Left renal pelvis (tissue), 4 donors: Measurements from ENCODE around the gene FAM241B. TPM values are rescaled to one million over a fixed set of nuclear protein-coding genes. Genes with fewer than 3 reads are reported as not detected.

Experiments
- DNase-seq, 4 donors: peaks; one replicate each; pipeline ENCODE4 v3.0.0-alpha.2; 2013; ENCODE audit warnings: low read depth in 4 of 4, low spot score in 3 of 4
- polyA plus RNA-seq, 4 donors: library from polyadenylated mRNA; unstranded; fragments of 120-200 nt; gene quantifications; one replicate each; pipeline ENCODE4 v1.2.1, GENCODE V29; 2013; ENCODE audit not compliant: insufficient read length in 4 of 4

Gene FAM241B
- polyA plus RNA-seq, 4 donors = 2.7 to 10.9 (median 10.0) TPM

DNA sequence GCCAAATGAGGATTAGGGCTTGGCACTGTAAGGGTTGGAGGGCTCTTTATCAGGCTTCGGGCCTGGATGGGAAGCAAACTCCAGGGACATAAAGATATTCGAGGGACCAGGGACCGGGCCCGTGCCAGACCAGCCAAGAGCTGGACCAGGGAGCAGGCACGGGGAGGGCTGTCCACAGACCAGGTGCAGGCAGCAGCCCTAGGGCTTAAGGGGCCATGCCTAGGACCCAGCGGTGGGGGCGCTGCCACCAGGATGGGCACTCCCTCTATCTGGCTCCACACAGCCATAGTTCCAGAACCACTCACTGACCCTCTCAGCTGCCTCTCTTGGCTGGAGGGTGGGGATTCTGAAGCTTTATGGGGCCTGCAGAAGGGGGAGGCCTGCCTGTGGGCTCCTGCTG, 32.9 kb downstream of the FAM241B start:
- no peak for DNase-seq

GRCh38 chr10:69663369-69663947, 33.4 kb downstream of the FAM241B start:
- DNase-seq = no peak

GRCh38 chr10:69665474-69666320, 35.6 kb downstream of the FAM241B start:
- DNase-seq = no peak

- no peak for DNase-seq
Measured at GRCh38 chr10:69666756-69667155, 36.7 kb downstream of the FAM241B start.

DNA sequence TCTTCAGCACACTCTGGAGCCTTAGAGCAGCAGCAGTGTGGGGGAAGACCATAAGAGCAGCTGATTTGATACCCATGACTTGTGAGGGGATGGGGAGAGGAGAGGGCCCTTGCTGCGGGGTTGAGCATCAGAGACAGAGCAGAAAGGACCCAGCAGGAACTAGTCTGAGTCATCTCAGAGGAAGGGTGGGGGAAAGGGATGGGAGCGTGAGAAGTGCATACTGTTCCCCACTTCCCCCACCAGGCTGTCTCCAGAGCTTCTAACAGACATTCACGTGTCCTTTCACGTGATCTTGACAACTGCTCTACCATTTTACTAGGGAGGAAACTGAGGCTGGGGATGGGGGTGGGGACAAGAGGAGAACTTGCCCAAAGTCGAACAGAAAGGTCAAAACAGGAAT, 38.7 kb downstream of the FAM241B start:
- DNase-seq = no peak

DNA sequence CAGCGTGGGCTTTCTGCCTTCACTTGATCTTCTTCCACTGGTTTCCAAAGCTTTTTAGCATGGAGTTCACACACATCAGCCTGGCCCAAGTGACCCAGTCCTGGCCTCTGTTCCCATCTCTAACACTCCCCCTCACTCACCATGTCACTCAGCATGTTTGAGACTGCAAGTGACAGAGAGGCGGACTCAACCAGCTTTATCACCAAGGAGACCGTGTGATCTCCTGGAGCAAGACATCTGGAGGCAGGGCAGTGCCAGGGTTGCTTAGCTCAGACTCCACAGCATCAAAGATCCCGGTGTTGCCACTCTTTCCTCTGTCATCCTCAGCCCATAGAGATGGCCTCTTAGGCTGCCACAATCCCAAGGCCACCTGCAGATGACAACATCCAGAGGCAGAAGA, 39.4 kb downstream of the FAM241B start:
- no peak for DNase-seq

- no peak for DNase-seq
Measured at GRCh38 chr10:69673521-69673920, 43.5 kb downstream of the FAM241B start.

- DNase-seq = no peak
Measured at GRCh38 chr10:69674786-69675185, 44.7 kb downstream of the FAM241B start.

- DNase-seq = no peak
Measured at GRCh38 chr10:69676301-69676700, 46.3 kb downstream of the FAM241B start.

DNA sequence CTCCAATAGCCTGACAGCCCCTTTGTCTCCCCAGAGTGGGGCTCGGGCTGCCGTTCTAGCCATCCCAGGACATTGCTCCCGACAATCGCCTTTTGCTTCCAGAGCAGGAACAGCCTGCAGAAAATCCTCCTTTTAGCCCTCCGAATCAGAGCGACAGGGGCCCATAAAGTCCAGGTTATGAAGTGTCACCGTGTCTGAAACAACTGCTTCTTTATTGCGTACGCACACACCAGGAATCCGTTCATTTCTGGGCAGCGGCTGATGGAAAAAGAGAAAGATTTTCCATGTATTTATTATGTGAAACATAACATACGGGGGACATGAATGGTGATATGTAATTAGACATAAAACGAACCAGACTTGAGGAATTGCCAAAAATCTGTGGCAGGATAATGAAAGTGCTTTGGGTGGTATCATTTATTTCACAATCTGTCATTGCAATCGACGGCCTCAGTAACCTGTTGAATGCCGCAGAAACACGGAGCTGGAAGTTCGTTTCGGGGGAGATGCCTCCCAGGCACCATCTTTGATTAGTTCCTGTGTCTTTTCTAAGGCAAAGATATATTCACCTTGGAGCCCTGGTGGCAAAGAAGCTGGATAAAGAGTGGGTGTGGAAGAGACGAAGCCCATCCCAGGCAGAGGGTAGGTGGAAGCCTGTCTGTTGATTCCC, 48.1 kb downstream of the FAM241B start:
- DNase-seq = no peak

DNA sequence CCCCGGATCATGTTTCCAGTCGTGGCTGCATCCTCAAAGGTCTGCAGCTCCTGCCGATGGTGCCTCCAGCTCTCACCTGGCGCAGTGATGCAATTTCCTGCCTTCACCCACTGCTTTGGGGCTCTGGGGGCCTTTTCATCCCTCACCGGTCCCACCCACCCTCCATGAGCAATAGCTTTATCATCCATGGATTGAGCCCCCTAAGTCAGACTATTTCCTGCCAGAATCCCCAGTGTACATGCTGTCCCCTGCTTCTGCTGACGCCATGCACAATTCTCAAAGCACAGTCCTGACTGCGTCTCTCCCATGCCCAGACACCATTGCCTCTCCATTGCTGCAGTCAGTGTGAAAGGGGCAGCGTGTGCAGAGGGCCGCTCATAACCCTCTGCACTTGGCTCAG, 49.7 kb downstream of the FAM241B start:
- DNase-seq = no peak

DNA sequence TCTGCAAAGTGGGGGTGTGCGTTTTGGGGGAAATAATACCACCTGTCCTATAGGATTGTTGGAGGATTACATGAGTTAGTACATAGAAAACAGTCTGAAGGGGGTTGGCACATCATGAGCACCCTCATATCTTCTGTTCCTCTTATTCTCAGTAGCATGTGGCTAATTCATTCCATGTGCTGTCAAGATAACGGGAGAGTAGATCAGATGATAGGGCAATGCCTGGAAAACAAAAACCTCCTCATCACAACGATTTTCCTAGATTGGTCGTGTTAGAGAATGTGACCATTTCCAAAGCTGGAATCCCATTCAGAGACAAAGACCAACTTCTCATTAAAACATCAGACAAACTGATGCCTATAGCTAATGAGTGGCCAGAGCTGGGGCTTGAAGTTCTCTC, 50.6 kb downstream of the FAM241B start:
- no peak for DNase-seq

- DNase-seq = no peak
Measured at GRCh38 chr10:69681436-69681835, 51.4 kb downstream of the FAM241B start.

- no peak for DNase-seq
Measured at GRCh38 chr10:69682955-69683474, 53.0 kb downstream of the FAM241B start.

Other genes with a start within 250 kb of the FAM241B start
- gene TACR2, start 213.3 kb upstream of the FAM241B start, polyA plus RNA-seq = under 1 TPM; 0.23 to 0.49 (median 0.34) TPM
- gene TSPAN15, start 178.8 kb upstream of the FAM241B start, polyA plus RNA-seq = 10 to 100 TPM in 3 of 4 donors, 1 to 10 TPM in 1; 9.8 to 73.9 (median 65.2) TPM
- not detected for gene NEUROG3, start 56.8 kb upstream of the FAM241B start, polyA plus RNA-seq
- 10 to 100 TPM in 3 of 4 donors, 1 to 10 TPM in 1; 6.9 to 33.9 (median 20.5) TPM for gene COL13A1, start 171.7 kb downstream of the FAM241B start, polyA plus RNA-seq